NCI-H1436 (cell line): ENCODE results near the gene GMDS.

Experiments
- DNase-seq: peaks from one replicate; lab custom pipeline; 2025; lab: John Stamatoyannopoulos, UW

The GMDS gene

DNA sequence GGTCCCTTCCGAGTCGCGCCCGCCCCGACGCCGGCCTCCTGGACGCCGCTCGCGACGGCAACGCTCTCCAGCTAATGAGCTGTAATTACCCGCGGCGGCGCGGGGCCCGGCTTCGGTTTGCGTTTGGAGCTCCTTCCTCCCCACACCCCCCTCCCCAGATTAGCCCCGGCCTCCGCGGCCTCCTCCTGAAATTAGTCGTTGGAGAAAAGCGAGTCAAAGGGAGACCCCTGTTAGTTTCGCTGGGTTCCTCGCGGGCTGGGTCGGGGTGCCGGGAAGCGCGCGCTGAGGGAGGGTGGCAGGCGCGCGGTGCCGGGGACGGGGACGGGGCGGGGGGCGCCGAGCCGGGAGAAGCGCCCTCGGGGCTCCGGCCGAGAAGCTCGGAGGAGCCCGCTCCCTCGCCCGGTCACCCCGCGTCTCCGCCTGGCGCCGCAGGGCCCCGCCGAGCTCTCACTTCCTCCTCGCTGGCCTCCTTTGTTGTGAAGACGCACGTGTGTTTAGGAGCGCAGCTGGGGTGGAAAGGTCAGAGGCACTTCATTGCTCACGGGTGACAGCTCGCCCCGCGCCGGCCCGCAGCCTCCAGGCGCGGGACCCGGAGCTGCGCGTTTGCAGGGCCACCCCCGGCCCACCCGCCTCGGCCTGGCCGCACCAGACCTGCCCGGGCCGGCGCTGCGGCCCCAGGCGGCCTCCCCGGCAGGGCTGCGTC lies 630.8 kb downstream of the GMDS start:
- no peak for DNase-seq

DNA sequence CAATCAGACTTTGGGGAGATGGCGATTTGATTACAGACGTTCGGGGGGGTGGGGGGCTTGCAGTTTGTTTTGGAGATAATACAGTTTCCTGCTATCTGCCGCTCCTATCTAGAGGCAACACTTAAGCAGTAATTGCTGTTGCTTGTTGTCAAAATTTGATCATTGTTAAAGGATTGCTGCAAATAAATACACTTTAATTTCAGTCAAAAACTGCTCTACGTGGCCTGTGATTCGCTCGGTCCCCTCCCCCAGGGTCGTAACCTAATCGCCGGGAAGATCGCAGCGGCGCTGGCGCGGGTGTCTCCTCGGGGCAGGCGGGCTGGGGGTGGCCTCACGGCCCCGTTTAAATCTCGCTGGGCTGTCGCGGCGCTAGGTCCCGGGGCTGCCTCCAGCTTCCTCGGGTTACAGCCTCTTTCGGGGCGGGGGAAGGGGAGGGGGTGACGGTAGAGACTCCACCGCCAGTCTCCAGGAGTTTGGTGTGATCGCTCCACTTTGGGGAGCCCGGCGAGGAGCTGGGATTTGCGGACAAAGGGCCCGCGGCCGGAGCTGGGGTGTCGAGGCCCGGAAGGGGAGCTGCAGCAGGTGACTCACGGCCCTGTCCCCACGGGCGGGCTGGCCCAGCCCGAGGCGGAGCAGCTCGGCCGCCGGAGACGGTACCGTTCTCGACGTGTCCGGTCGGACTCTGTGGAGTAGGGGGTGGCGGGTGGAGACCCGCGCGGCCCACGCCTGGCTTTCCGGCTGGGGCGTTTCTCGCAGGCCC lies 631.5 kb downstream of the GMDS start:
- DNase-seq, result no peak

GRCh38 chr6:1613346-1613687 lies 632.1 kb downstream of the GMDS start:
- no peak for DNase-seq

- DNase-seq, result no peak
Observed at GRCh38 chr6:1612974-1613306, 632.5 kb downstream of the GMDS start.

GRCh38 chr6:1612299-1612973 lies 633.0 kb downstream of the GMDS start:
- DNase-seq, result no peak

DNA sequence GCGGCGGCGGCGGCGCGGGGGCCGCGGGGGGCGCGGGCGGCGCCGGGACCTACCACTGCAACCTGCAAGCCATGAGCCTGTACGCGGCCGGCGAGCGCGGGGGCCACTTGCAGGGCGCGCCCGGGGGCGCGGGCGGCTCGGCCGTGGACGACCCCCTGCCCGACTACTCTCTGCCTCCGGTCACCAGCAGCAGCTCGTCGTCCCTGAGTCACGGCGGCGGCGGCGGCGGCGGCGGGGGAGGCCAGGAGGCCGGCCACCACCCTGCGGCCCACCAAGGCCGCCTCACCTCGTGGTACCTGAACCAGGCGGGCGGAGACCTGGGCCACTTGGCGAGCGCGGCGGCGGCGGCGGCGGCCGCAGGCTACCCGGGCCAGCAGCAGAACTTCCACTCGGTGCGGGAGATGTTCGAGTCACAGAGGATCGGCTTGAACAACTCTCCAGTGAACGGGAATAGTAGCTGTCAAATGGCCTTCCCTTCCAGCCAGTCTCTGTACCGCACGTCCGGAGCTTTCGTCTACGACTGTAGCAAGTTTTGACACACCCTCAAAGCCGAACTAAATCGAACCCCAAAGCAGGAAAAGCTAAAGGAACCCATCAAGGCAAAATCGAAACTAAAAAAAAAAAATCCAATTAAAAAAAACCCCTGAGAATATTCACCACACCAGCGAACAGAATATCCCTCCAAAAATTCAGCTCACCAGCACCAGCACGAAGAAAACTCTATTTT lies 633.7 kb downstream of the GMDS start:
- no peak for DNase-seq

- DNase-seq, result no peak
Observed at GRCh38 chr6:1611322-1611571, 634.2 kb downstream of the GMDS start.

DNA sequence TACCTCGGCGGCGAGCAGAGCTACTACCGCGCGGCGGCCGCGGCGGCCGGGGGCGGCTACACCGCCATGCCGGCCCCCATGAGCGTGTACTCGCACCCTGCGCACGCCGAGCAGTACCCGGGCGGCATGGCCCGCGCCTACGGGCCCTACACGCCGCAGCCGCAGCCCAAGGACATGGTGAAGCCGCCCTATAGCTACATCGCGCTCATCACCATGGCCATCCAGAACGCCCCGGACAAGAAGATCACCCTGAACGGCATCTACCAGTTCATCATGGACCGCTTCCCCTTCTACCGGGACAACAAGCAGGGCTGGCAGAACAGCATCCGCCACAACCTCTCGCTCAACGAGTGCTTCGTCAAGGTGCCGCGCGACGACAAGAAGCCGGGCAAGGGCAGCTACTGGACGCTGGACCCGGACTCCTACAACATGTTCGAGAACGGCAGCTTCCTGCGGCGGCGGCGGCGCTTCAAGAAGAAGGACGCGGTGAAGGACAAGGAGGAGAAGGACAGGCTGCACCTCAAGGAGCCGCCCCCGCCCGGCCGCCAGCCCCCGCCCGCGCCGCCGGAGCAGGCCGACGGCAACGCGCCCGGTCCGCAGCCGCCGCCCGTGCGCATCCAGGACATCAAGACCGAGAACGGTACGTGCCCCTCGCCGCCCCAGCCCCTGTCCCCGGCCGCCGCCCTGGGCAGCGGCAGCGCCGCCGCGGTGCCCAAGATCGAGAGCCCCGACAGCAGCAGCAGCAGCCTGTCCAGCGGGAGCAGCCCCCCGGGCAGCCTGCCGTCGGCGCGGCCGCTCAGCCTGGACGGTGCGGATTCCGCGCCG lies 634.7 kb downstream of the GMDS start:
- DNase-seq, result no peak

DNA sequence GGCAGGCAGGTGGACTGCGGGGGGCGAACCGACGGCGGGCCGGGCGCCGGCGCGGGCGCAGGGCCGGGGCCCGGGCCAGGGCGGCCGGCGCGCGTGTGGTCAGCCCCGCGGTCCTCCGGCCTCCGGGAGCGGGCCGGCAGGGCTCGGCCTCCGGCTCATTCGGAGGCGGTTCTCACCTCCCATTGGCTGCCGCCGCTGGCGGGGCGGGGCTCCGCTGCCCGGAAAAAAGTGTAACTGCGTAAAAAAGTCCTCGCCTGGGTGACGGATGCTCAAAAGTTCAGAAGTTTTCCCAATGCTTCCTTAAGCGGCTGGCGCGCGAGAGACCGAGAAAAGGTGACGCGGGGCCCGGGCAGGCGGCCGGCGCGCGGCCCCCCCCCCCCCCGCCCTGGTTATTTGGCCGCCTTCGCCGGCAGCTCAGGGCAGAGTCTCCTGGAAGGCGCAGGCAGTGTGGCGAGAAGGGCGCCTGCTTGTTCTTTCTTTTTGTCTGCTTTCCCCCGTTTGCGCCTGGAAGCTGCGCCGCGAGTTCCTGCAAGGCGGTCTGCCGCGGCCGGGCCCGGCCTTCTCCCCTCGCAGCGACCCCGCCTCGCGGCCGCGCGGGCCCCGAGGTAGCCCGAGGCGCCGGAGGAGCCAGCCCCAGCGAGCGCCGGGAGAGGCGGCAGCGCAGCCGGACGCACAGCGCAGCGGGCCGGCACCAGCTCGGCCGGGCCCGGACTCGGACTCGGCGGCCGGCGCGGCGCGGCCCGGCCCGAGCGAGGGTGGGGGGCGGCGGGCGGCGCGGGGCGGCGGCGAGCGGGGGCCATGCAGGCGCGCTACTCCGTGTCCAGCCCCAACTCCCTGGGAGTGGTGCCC lies 635.5 kb downstream of the GMDS start, which contains the start of gene FOXC1:
Gene FOXC1 (plus strand): TSS at position 268 of the 849 bp plus-strand sequence. CDS start 531 bp downstream, at position 799.
- DNase-seq, result peak; percentile 43

- no peak for DNase-seq
Observed at GRCh38 chr6:1609041-1609647, 636.3 kb downstream of the GMDS start.

- DNase-seq, result no peak
Observed at GRCh38 chr6:1608222-1609040, 637.0 kb downstream of the GMDS start.

DNA sequence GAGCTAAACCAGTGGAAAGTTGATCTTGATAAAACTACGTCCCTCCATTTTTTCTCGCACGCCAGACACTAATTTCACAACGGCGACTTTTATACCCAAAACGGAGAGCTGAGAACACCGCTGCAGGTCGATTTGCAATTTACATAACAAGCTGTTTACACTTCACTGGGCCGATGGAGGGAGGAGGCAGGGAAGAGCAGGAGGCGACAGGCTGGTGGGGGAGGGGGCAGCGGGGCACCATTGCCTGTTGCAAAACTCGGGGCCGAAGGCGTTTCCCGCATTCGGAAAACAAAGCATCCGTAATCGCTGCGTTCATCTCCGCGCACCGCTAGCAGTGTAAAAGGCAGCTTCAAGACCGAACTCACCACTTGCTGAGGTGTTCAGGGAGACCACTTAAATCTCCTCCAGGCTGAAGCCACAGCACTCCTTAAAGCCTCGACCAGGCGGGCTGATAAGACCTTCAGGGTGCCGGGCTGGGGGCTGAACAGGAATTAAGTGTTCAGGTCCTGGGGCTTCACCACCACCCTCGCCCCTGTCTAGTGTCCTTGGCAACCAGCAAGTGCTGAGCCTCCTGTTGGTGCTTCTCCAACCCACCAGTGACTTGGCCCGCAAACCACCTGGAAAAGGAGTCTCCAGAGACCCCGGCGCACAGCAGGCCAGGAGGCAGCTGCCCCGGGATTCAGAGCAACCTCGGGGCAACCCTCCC lies 637.7 kb downstream of the GMDS start:
- DNase-seq, result peak; percentile 35

DNA sequence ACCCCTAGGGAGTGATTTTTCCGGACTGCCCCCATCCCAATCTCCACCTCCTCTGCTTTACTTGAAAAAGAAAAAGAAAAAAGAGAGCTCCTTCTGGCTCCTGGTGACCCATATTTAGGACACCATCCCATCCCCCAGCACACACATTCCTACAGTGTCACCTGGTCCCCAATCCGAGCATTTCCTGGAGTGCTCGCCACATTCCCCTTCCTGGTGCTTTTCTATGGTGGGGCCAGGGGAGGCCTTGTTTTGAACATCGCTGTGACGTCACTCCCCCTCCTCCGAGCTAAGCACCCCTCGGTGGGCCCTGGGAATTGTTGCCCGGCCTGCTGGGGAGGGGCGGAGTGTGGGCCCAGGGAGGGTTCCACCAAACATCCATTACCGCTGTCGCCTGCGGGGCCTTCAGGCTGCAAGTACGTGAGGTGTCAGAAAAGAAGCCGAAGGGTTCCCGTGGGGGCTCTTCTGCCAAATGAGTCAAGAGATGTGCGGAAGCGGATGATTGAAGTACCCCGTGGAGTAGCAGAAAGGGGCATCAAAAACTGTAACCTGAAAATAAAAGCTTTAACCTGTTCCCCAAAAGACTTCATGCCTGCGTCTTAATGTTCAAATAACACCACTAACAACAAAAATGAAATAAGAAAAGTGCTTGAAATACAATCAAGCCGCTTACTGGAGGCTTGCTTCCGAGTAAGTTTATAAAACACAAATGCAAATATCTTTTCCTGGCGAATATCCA lies 638.5 kb downstream of the GMDS start:
- peak; percentile 68 for DNase-seq

- no peak for DNase-seq
Observed at GRCh38 chr6:1605893-1606779, 639.3 kb downstream of the GMDS start.

DNA sequence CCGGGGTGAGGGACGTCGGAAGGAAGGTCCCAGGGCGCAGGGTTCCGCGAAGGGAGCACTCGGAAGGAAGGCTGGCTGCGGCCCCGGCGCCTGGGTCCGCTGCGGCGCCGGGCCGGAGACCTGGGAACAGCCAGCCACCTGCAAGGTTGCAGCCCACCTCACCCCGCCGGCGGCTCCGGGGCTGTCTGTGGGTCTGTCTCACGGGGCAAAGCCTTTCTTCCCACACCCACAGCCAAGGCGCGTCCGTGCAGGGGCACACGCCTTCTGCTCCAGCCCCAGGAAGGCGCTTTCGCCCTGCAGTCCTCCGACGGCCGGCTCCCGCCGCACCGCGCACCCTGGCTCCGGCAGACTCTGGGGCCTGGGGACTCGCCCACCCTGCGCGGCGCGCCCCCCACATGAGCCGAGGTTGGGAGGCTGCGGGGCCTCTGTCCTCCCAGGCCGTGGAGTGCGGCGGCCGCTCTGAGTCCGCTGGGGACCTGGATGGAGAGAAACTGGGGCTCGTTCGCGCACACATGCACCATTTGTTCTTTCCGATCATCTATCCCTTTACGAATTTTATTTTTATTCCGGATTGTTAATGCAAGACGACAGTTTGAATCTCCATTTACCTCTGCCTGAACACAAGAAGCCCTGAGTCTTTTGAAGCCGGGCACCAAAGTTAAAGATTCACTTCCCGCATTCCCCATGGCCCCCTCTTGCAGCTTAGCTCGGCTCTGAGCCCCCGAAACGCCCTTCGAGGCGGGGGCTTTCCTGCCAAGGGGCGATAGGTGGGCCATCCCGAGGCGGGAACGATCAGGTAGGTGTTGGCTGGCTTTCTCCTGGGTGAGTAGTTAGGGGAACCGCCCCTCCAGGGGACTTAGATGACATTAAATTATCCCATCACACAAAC lies 640.2 kb downstream of the GMDS start:
- DNase-seq, result no peak
